Choroid plexus epithelial cell (primary cell): ENCODE results near the gene ITPR2.
"Not testable (repeated sequence)": the region's sequence is repeated elsewhere in the genome, so short reads cannot be mapped to it uniquely, and the experiment has no call there.

Source experiments
- DNase-seq: peaks from one replicate; pipeline ENCODE4 v3.0.0-alpha.2; 2010; ENCODE audit warnings: low read depth
- H3K4me3 ChIP-seq: 2 replicates; pipeline ENCODE4 v1.5.1; 2011; ENCODE audit warnings: low read depth, mild to moderate bottlenecking, control low read depth, low read length, moderate library complexity
- CTCF ChIP-seq: conservative IDR thresholded peaks from 2 replicates; pipeline ENCODE4 v1.5.1; 2011; ENCODE audit warnings: low read depth, mild to moderate bottlenecking, control low read depth, inconsistent platforms, low read length, moderate library complexity

ITPR2 gene

GRCh38 chr12:26528943-26529342 is 304.1 kb downstream of the ITPR2 start:
- no peak for DNase-seq

GRCh38 chr12:26527682-26528081 is 305.3 kb downstream of the ITPR2 start:
- H3K4me3 ChIP-seq, result no peak overlapping the region
- no peak for DNase-seq
- no peak for TF ChIP-seq CTCF

More at GRCh38 chr12:26528943-26529342, 304.1 kb downstream of the ITPR2 start:
- no peak for TF ChIP-seq CTCF
- no peak overlapping the region for H3K4me3 ChIP-seq

GRCh38 chr12:26524862-26525465 is 308.0 kb downstream of the ITPR2 start:
- peak; percentile 74 for TF ChIP-seq CTCF
- no peak overlapping the region for H3K4me3 ChIP-seq
- peak; percentile 68 for DNase-seq

GRCh38 chr12:26523708-26524150 is 309.3 kb downstream of the ITPR2 start:
- TF ChIP-seq CTCF, result no peak
- DNase-seq, result peak; percentile 99
- H3K4me3 ChIP-seq, result no peak overlapping the region

GRCh38 chr12:26520869-26521268 is 312.1 kb downstream of the ITPR2 start:
- TF ChIP-seq CTCF, result no peak

GRCh38 chr12:26520109-26520508 is 312.9 kb downstream of the ITPR2 start:
- no peak for TF ChIP-seq CTCF
- DNase-seq, result no peak
- no peak overlapping the region for H3K4me3 ChIP-seq

More at GRCh38 chr12:26520869-26521268, 312.1 kb downstream of the ITPR2 start:
- H3K4me3 ChIP-seq, result no peak overlapping the region
- DNase-seq, result no peak

- TF ChIP-seq CTCF, result no peak
- no peak for DNase-seq
- H3K4me3 ChIP-seq, result no peak overlapping the region
Measured at GRCh38 chr12:26519462-26519861, 313.5 kb downstream of the ITPR2 start.

GRCh38 chr12:26517320-26517719 is 315.7 kb downstream of the ITPR2 start:
- not testable (repeated sequence) for DNase-seq, H3K4me3 ChIP-seq
